Tibial nerve (tissue), 4 donors: ENCODE results near the gene STARD8.

ENCODE experiments used
- CTCF ChIP-seq, 5 experiments: fragments of 200-600 bp in 3 of 5; fragments of 450-650 bp in 2 of 5; sonication (generic) in 3 of 5; IDR thresholded peaks; one replicate each; pipeline ENCODE4 v1.5.1; 2016 to 2019; ENCODE audit warnings: antibody characterized with exemption in 5 of 5, mild to moderate bottlenecking in 3 of 5, moderate library complexity in 2 of 5
- EP300 ChIP-seq, 2 donors: sonication (generic); formaldehyde crosslinking; IDR thresholded peaks; one replicate each; pipeline ENCODE4 v1.6.1; 2017; ENCODE audit warnings: antibody characterized with exemption in 2 of 2, mild to moderate bottlenecking in 1 of 2
- POLR2A ChIP-seq, 2 donors: fragments of 450-650 bp; IDR thresholded peaks; one replicate each; pipeline ENCODE4 v1.6.1; 2017; ENCODE audit warnings: antibody characterized with exemption in 2 of 2, mild to moderate bottlenecking in 2 of 2, moderate library complexity in 2 of 2

DNA sequence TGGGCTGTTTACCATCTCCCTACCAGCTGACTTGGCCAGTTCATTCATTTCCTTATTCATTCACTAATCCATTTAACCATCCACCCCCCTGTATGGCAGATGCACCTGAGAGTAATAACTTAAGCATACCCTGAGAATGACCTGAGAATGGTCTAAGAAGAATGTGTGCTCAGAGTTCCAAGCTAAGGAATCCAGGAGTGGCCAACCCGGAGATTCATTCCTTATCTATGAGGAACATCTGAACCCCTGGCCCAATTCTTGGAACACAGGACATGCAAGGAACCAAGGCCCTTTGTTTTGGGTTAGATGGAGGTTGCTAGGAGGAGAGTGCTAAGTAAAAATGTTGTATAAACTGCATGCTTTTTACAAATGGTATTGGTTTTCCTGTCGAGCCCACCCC, 13.5 kb upstream of the STARD8 start:
- TF ChIP-seq CTCF (IDR thresholded peaks at IDR 0.05) (no peak), POLR2A (IDR thresholded peaks at IDR 0.05) (no peak), EP300 (IDR thresholded peaks at IDR 0.05) (no peak)
